HepG2 (cell line): ENCODE results near the gene PLIN3. TPM values are rescaled to one million over a fixed set of nuclear protein-coding genes. Genes with fewer than 3 reads are reported as not detected.
A peak's percentile ranks its signal among the peaks of the same experiment; 100 is the strongest.

ENCODE experiments used
- AKAP8 ChIP-seq: sonication (generic); formaldehyde crosslinking; IDR thresholded peaks from 2 replicates; pipeline ENCODE4 v1.5.1; 2020; ENCODE audit warnings: mild to moderate bottlenecking, missing genetic modification reagents
- ESRRA ChIP-seq: sonication (generic); formaldehyde crosslinking; IDR thresholded peaks from 2 replicates; pipeline ENCODE4 v1.5.1; 2020; ENCODE audit warnings: mild to moderate bottlenecking, low read depth, missing genetic modification reagents
- FOXK2 ChIP-seq: fragments of 450-650 bp; IDR thresholded peaks from 2 replicates; pipeline ENCODE4 v1.6.1; 2016
- GATA4 ChIP-seq: sonication (generic); IDR thresholded peaks from 2 replicates; pipeline ENCODE4 v1.6.1; 2016; ENCODE audit warnings: antibody characterized with exemption, low read depth, borderline replicate concordance
- HIVEP1 ChIP-seq: sonication (generic); formaldehyde crosslinking; IDR thresholded peaks from 2 replicates; pipeline ENCODE4 v1.4.0; 2020; ENCODE audit warnings: mild to moderate bottlenecking, missing genetic modification reagents
- HNRNPK ChIP-seq: fragments of 200-400 bp; formaldehyde crosslinking; IDR thresholded peaks from 2 replicates; pipeline ENCODE4 v1.6.1; 2018; ENCODE audit warnings: low read length, low read depth, moderate library complexity, mild to moderate bottlenecking; ENCODE audit not compliant: poor library complexity, severe bottlenecking
- HNRNPL ChIP-seq: fragments of 200-400 bp; formaldehyde crosslinking; IDR thresholded peaks from 2 replicates; pipeline ENCODE4 v1.6.1; 2017; ENCODE audit warnings: mild to moderate bottlenecking, low read depth, low read length
- IKZF1 ChIP-seq: fragments of 450-650 bp; IDR thresholded peaks from 2 replicates; pipeline ENCODE4 v1.7.1; 2016
- JUN ChIP-seq: sonication (generic); formaldehyde crosslinking; IDR thresholded peaks from 2 replicates; pipeline ENCODE4 v1.4.0; 2020; ENCODE audit warnings: mild to moderate bottlenecking, missing genetic modification reagents
- KMT2B ChIP-seq: IDR thresholded peaks from 2 replicates; pipeline ENCODE4 v1.6.1; 2016; ENCODE audit warnings: missing genetic modification reagents, missing compliant biosample characterization
- NBN ChIP-seq: fragments of 450-650 bp; conservative IDR thresholded peaks from 2 replicates; pipeline ENCODE4 v1.6.1; 2017
- NR2F6 ChIP-seq, 2 experiments: IDR thresholded peaks; 2 replicates each; pipeline ENCODE4 v1.6.1; 2016; ENCODE audit warnings: antibody characterized with exemption in 1 of 2, mild to moderate bottlenecking in 1 of 2
- POLR2AphosphoS2 ChIP-seq: IDR thresholded peaks from 2 replicates; pipeline ENCODE4 v1.6.1; 2011; ENCODE audit warnings: low read depth, low read length, improper control_type of control experiment
- RFX5 ChIP-seq: IDR thresholded peaks from 2 replicates; pipeline ENCODE4 v1.6.1; 2011; ENCODE audit warnings: low read depth, low read length, improper control_type of control experiment
- RORA ChIP-seq: sonication (generic); formaldehyde crosslinking; IDR thresholded peaks from 2 replicates; pipeline ENCODE4 v1.5.0; 2020; ENCODE audit warnings: mild to moderate bottlenecking, missing genetic modification reagents, moderate library complexity
- TBX3 ChIP-seq: fragments of 450-650 bp; IDR thresholded peaks from 2 replicates; pipeline ENCODE4 v1.6.1; 2017; ENCODE audit warnings: antibody characterized with exemption, mild to moderate bottlenecking, inconsistent platforms, borderline replicate concordance
- TOE1 ChIP-seq: sonication (generic); formaldehyde crosslinking; IDR thresholded peaks from 2 replicates; pipeline ENCODE4 v1.4.0; 2020; ENCODE audit warnings: mild to moderate bottlenecking, missing genetic modification reagents
- TOPORS ChIP-seq: sonication (generic); formaldehyde crosslinking; IDR thresholded peaks from 2 replicates; pipeline ENCODE4 v1.8.0; 2023; ENCODE audit warnings: mild to moderate bottlenecking, missing genetic modification reagents
- ZFP36 ChIP-seq: fragments of 150-350 bp; IDR thresholded peaks from 2 replicates; pipeline ENCODE4 v1.6.1; 2018; ENCODE audit warnings: borderline replicate concordance, low read length, low read depth; ENCODE audit not compliant: partially characterized antibody
- ZFP90 ChIP-seq: sonication (generic); formaldehyde crosslinking; IDR thresholded peaks from 2 replicates; pipeline ENCODE4 v1.8.0; 2022; ENCODE audit warnings: missing genetic modification reagents, mild to moderate bottlenecking, inconsistent platforms, borderline replicate concordance
- ZFX ChIP-seq: sonication (generic); formaldehyde crosslinking; IDR thresholded peaks from 2 replicates; pipeline ENCODE4 v1.4.0; 2020; ENCODE audit warnings: mild to moderate bottlenecking, low read depth, missing genetic modification reagents, moderate library complexity
- ZNF253 ChIP-seq: sonication (generic); formaldehyde crosslinking; IDR thresholded peaks from 2 replicates; pipeline ENCODE4 v1.8.0; 2022; ENCODE audit warnings: mild to moderate bottlenecking, missing genetic modification reagents, borderline replicate concordance
- ZNF350 ChIP-seq: sonication (generic); formaldehyde crosslinking; IDR thresholded peaks from 2 replicates; pipeline ENCODE4 v1.4.0; 2020; ENCODE audit warnings: mild to moderate bottlenecking, low read depth, missing genetic modification reagents, borderline replicate concordance
- ZNF629 ChIP-seq: sonication (generic); formaldehyde crosslinking; conservative IDR thresholded peaks from 2 replicates; pipeline ENCODE4 v1.5.0; 2020; ENCODE audit warnings: missing genetic modification reagents
- polyA plus RNA-seq, 8 experiments: library from polyadenylated mRNA; depleted of rRNA in 3 of 8; stranded (reverse) in 7 of 8; unstranded in 1 of 8; fragments of >200 nt; fragmentation: Illumina TruSeq in 4 of 8; extraction: Trizol in 4 of 8; gene quantifications; 2 replicates each; pipeline versions ENCODE4 v1.2.1 to v1.2.3, GENCODE V29; 2011 to 2016; ENCODE audit warnings: low read depth in 4 of 8, missing spikeins in 1 of 8, mixed read lengths in 1 of 8; ENCODE audit not compliant: insufficient read depth in 1 of 8
- total RNA-seq, 5 experiments: library from RNA; depleted of rRNA; stranded (reverse); fragments of >200 nt; fragmentation: Illumina TruSeq; extraction: Trizol; gene quantifications; 2 replicates each; pipeline ENCODE4 v1.2.3, GENCODE V29; 2016; ENCODE audit warnings: low read depth in 1 of 5
- TF ChIP-seq, protein P1 (sequence below): sonication (generic); formaldehyde crosslinking; IDR thresholded peaks from 2 replicates; pipeline ENCODE4 v1.8.1; 2022; ENCODE audit warnings: low read depth, mild to moderate bottlenecking, missing genetic modification reagents
- TF ChIP-seq, protein P2 (sequence below): sonication (generic); formaldehyde crosslinking; IDR thresholded peaks from 2 replicates; pipeline ENCODE4 v1.4.0; 2020; ENCODE audit warnings: missing genetic modification reagents
- TF ChIP-seq, protein P3 (sequence below): sonication (generic); formaldehyde crosslinking; IDR thresholded peaks from 2 replicates; pipeline ENCODE4 v1.8.0; 2022; ENCODE audit warnings: low read depth, missing genetic modification reagents

PLIN3 gene
- total and polyA plus RNA-seq, 2 of the 13 experiments (the other 11 are each of a cell fraction or from before 2014, with no cell fraction given), result 49.3 to 57.9 TPM

DNA sequence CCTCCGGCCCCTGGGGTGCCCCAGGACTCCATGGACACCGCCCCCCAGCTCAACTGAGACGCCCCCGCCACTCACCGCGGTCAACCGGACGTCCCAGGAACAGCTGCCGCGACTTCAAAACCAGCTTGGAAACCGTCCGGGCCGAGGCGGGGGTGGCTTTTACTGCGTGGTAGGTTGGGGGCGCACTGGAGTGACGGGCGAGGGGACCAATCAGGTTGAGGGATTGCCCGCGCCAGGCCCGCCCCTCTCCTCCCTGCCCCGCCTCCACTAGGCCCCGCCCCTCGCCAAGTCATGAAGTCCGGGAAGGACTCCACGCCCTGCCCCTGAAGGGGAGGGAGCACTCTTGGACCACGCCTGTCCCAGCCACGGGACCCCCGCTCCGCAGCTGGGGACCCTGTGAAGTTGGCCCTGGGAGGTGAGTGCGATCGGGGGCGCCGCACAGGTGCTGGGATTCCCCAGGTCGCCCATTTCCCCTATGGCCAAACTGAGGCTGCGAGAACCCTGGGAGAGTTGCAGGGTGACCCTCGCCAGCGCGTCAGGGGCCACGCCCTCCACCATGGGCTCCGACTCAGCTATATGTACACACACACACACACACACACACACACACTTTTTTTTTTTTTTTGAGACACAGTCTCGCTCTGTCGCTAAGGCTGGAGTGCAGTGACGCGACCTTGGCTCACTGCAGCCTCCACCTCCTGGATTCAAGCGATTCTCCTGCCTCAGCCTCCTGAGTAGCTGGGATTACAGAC, at the start of gene PLIN3 (continued):
- TF ChIP-seq, protein P1, sequence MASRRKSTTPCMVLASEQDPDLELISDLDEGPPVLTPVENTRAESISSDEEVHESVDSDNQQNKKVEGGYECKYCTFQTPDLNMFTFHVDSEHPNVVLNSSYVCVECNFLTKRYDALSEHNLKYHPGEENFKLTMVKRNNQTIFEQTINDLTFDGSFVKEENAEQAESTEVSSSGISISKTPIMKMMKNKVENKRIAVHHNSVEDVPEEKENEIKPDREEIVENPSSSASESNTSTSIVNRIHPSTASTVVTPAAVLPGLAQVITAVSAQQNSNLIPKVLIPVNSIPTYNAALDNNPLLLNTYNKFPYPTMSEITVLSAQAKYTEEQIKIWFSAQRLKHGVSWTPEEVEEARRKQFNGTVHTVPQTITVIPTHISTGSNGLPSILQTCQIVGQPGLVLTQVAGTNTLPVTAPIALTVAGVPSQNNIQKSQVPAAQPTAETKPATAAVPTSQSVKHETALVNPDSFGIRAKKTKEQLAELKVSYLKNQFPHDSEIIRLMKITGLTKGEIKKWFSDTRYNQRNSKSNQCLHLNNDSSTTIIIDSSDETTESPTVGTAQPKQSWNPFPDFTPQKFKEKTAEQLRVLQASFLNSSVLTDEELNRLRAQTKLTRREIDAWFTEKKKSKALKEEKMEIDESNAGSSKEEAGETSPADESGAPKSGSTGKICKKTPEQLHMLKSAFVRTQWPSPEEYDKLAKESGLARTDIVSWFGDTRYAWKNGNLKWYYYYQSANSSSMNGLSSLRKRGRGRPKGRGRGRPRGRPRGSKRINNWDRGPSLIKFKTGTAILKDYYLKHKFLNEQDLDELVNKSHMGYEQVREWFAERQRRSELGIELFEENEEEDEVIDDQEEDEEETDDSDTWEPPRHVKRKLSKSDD (CRISPR knock-in tag), result no peak
- peak; percentile 67; the same call in 1 of the 2 replicates for TF ChIP-seq FOXK2
- peak; percentile 62; the same call in 1 of the 2 replicates for TF ChIP-seq TBX3
- TF ChIP-seq HIVEP1 (CRISPR knock-in tag), result peak; percentile 87
- TF ChIP-seq HNRNPK, result no peak
- TF ChIP-seq RFX5, result no peak
- peak; percentile 73 for TF ChIP-seq ZNF350 (CRISPR knock-in tag)
- TF ChIP-seq NBN, result no peak
- peak; percentile 80 for TF ChIP-seq ESRRA (CRISPR knock-in tag)
- TF ChIP-seq ZNF253 (CRISPR knock-in tag), result no peak
- TF ChIP-seq GATA4, result no peak
- peak; percentile 99 for TF ChIP-seq ZNF629
- TF ChIP-seq TOE1 (CRISPR knock-in tag), result no peak
- TF ChIP-seq KMT2B, result no peak
- 0 out of 2 replicates have a peak, but pooled peaks have one; percentile 25 for TF ChIP-seq HNRNPL
- no peak for TF ChIP-seq ZFP90 (CRISPR knock-in tag)
- TF ChIP-seq RORA, result no peak
- TF ChIP-seq, protein P2, sequence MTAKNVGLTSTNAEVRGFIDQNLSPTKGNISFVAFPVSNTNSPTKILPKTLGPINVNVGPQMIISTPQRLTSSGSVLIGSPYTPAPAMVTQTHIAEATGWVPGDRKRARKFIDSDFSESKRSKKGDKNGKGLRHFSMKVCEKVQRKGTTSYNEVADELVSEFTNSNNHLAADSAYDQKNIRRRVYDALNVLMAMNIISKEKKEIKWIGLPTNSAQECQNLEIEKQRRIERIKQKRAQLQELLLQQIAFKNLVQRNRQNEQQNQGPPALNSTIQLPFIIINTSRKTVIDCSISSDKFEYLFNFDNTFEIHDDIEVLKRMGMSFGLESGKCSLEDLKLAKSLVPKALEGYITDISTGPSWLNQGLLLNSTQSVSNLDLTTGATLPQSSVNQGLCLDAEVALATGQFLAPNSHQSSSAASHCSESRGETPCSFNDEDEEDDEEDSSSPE (CRISPR knock-in tag), result no peak; the same call in 1 of the 2 replicates
- peak; percentile 43; the same call in 1 of the 2 replicates for TF ChIP-seq NR2F6 (IDR thresholded peaks at IDR 0.05)
- peak; percentile 5; the same call in 1 of the 2 replicates for TF ChIP-seq NR2F6 (CRISPR knock-in tag; IDR thresholded peaks at IDR 0.05)
- TF ChIP-seq IKZF1, result no peak
- TF ChIP-seq, protein P3, sequence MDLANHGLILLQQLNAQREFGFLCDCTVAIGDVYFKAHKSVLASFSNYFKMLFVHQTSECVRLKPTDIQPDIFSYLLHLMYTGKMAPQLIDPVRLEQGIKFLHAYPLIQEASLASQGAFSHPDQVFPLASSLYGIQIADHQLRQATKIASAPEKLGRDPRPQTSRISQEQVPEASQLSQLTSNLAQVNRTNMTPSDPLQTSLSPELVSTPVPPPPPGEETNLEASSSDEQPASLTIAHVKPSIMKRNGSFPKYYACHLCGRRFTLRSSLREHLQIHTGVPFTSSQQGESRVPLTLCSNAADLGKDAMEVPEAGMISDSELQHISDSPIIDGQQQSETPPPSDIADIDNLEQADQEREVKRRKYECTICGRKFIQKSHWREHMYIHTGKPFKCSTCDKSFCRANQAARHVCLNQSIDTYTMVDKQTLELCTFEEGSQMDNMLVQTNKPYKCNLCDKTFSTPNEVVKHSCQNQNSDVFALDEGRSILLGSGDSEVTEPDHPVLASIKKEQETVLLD (CRISPR knock-in tag), result no peak; the same call in 1 of the 2 replicates
- no peak for TF ChIP-seq ZFP36
- no peak for TF ChIP-seq POLR2AphosphoS2
- TF ChIP-seq AKAP8 (CRISPR knock-in tag), result no peak
- TF ChIP-seq TOPORS (CRISPR knock-in tag), result no peak
- TF ChIP-seq ZFX (CRISPR knock-in tag), result no peak
- no peak for TF ChIP-seq JUN (CRISPR knock-in tag)
